ENCODE results near the gene SDCCAG8. TPM values are rescaled to one million over a fixed set of nuclear protein-coding genes. Genes with fewer than 3 reads are reported as not detected.

Gene SDCCAG8
- total RNA-seq, 1 experiment from 2014 or later = 14.0 TPM

DNA sequence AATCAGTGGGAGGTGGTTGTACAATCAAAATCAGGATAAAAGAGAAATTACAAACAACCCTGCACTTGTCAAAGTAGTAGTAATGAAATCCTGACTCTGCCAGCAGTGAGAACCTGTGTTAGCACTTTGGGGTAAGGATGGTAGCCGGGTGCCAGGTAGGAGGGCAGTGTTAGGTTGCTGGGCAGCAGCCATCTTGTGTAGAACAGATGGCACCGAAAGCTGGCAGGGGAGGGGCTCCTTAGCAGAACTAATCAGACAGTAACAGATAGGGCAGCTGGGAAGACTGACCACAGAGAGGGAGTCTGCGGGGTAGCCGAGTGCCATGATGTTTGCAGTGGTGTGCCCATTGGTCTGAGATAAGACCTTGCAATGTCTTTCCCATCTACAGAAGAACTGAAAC, 137.3 kb downstream of the SDCCAG8 start:
- in situ Hi-C loops (cut with HindIII; ENCODE audit: low pct_unique_long_range_greater_than_20kb, low sequenced_read_pairs) = no loop called here
- no peak overlapping the region for H3K27ac ChIP-seq (ENCODE audit: low read length)
- POLR2A ChIA-PET = no interaction called here
- TF ChIP-seq TCF7L2 (IDR thresholded peaks at IDR 0.05; ENCODE audit: low read depth, low read length) (no peak), POLR2AphosphoS5 (IDR thresholded peaks at IDR 0.05; ENCODE audit: low read depth, low read length) (no peak), SIN3A (IDR thresholded peaks at IDR 0.05; ENCODE audit: borderline replicate concordance, insufficient read depth, low read depth, low read length) (no peak)
- TF ChIP-seq, protein P1, sequence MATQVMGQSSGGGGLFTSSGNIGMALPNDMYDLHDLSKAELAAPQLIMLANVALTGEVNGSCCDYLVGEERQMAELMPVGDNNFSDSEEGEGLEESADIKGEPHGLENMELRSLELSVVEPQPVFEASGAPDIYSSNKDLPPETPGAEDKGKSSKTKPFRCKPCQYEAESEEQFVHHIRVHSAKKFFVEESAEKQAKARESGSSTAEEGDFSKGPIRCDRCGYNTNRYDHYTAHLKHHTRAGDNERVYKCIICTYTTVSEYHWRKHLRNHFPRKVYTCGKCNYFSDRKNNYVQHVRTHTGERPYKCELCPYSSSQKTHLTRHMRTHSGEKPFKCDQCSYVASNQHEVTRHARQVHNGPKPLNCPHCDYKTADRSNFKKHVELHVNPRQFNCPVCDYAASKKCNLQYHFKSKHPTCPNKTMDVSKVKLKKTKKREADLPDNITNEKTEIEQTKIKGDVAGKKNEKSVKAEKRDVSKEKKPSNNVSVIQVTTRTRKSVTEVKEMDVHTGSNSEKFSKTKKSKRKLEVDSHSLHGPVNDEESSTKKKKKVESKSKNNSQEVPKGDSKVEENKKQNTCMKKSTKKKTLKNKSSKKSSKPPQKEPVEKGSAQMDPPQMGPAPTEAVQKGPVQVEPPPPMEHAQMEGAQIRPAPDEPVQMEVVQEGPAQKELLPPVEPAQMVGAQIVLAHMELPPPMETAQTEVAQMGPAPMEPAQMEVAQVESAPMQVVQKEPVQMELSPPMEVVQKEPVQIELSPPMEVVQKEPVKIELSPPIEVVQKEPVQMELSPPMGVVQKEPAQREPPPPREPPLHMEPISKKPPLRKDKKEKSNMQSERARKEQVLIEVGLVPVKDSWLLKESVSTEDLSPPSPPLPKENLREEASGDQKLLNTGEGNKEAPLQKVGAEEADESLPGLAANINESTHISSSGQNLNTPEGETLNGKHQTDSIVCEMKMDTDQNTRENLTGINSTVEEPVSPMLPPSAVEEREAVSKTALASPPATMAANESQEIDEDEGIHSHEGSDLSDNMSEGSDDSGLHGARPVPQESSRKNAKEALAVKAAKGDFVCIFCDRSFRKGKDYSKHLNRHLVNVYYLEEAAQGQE (IDR thresholded peaks at IDR 0.05; ENCODE audit: insufficient read depth in 1 of 2, low read depth in 2 of 2, low read length in 1 of 2) = no peak
- TF ChIP-seq, protein P2, sequence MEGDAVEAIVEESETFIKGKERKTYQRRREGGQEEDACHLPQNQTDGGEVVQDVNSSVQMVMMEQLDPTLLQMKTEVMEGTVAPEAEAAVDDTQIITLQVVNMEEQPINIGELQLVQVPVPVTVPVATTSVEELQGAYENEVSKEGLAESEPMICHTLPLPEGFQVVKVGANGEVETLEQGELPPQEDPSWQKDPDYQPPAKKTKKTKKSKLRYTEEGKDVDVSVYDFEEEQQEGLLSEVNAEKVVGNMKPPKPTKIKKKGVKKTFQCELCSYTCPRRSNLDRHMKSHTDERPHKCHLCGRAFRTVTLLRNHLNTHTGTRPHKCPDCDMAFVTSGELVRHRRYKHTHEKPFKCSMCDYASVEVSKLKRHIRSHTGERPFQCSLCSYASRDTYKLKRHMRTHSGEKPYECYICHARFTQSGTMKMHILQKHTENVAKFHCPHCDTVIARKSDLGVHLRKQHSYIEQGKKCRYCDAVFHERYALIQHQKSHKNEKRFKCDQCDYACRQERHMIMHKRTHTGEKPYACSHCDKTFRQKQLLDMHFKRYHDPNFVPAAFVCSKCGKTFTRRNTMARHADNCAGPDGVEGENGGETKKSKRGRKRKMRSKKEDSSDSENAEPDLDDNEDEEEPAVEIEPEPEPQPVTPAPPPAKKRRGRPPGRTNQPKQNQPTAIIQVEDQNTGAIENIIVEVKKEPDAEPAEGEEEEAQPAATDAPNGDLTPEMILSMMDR (IDR thresholded peaks at IDR 0.05) = no peak
- ATAC-seq (no peak), DNase-seq (ENCODE audit: low read depth, low spot score) (no peak)
- H3K4me1 ChIP-seq (ENCODE audit: control insufficient read depth, insufficient read depth, low read length) = no peaks in the 10 kb centered on the region
- no peaks in the 10 kb centered on the region for H3K27me3 ChIP-seq (ENCODE audit: control insufficient read depth, insufficient read depth, low read length)
- intact Hi-C loops (cut with micrococcal nuclease; ENCODE audit: unreplicated experiment) = no loop called here
- H3K9me3 ChIP-seq (ENCODE audit: control insufficient read depth, insufficient read depth, low read depth, low read length) = no peaks in the 10 kb centered on the region
- H3K4me3 ChIP-seq (ENCODE audit: low read depth in 2 of 2, low read length in 2 of 2) = no peak overlapping the region
- H3K36me3 ChIP-seq (ENCODE audit: control insufficient read depth, insufficient read depth, low read length) = no peaks in the 10 kb centered on the region
- CTCF ChIA-PET = no interaction called here
- no TSS peak for BruUV-seq (replicated peaks)

DNA sequence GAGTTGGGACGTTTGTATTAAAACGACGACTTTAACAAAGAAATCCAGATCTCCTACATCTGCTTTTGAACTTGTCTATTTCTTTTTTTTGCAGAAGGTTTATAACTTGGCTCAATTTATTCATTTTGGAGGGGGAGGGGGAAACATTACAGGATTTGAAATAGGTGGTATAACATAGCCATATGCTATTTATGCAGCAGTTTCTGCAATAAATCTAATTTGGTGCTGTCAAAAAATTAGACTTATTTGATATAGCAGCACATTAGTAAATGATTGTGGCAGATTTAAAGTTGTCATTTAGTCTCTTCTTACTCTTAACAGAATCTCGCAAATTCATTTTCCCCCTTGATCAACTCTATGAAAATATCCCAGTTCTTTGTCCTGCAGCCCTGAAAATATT, 138.2 kb downstream of the SDCCAG8 start:
- CTCF ChIA-PET = no interaction called here

More for the DNA sequence above, 138.2 kb downstream of the SDCCAG8 start:
- ATAC-seq (no peak), DNase-seq (ENCODE audit: low read depth, low spot score) (no peak)
- Histone ChIP-seq H3K27me3 (ENCODE audit: control insufficient read depth, insufficient read depth, low read length) (no peaks in the 10 kb centered on the region), H3K4me1 (ENCODE audit: control insufficient read depth, insufficient read depth, low read length) (no peaks in the 10 kb centered on the region), H3K9me3 (ENCODE audit: control insufficient read depth, insufficient read depth, low read depth, low read length) (no peaks in the 10 kb centered on the region), H3K27ac (ENCODE audit: low read length) (no peak overlapping the region), H3K4me3 (ENCODE audit: low read depth in 2 of 2, low read length in 2 of 2) (no peak overlapping the region), H3K36me3 (ENCODE audit: control insufficient read depth, insufficient read depth, low read length) (no peaks in the 10 kb centered on the region)
- TF ChIP-seq, protein P2 (IDR thresholded peaks at IDR 0.05) = no peak
- TF ChIP-seq TCF7L2 (IDR thresholded peaks at IDR 0.05; ENCODE audit: low read depth, low read length) (no peak), SIN3A (IDR thresholded peaks at IDR 0.05; ENCODE audit: borderline replicate concordance, insufficient read depth, low read depth, low read length) (no peak), POLR2AphosphoS5 (IDR thresholded peaks at IDR 0.05; ENCODE audit: low read depth, low read length) (no peak)
- TF ChIP-seq, protein P1 (IDR thresholded peaks at IDR 0.05; ENCODE audit: insufficient read depth in 1 of 2, low read depth in 2 of 2, low read length in 1 of 2) = no peak
- POLR2A ChIA-PET = no interaction called here
- BruUV-seq (replicated peaks) = no TSS peak
- intact Hi-C loops (cut with micrococcal nuclease; ENCODE audit: unreplicated experiment) = no loop called here
- in situ Hi-C loops (cut with HindIII; ENCODE audit: low pct_unique_long_range_greater_than_20kb, low sequenced_read_pairs) = no loop called here
